NCI-H748 (cell line): Measurements from ENCODE around the gene SREBF1.

Source experiments
- DNase-seq: peaks from one replicate; lab custom pipeline; 2025; ENCODE audit not compliant: unreplicated experiment; lab: John Stamatoyannopoulos, UW

SREBF1 gene

DNA sequence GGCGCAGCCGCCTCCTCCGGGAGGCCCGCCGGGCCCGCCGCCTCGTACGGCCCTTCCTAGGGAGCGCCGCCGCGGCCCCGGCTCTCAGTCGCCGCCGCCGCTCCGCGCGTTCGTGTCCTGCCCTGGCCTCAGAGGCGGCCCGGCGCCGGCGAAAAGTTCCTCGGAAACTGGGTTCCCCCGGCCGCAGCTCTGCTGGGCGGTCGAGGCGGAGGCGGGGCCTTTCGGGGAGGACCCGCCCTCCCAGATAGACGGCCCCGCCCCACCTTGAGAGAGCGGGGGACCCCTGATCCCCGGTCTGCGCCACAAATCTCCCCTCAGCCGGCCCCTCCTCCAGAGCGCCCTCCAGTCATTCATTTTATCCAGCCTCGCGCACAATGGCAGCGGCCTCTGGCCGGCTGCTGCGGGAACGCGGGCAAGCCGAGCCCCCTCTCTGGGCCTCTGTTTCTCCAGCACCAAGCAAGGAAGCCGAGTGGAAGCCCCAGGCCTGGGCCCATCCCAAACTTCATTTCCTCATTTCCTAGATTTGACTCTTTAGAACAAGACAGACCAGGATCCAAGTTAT is at the start of gene SREBF1:
Gene SREBF1 (minus strand): TSS at position 169 of the 562 bp plus-strand sequence. CDS start 169 bp downstream, outside the sequence.
- DNase-seq, result peak; percentile 77

GRCh38 chr17:17886226-17886625 is 49.4 kb upstream of the SREBF1 start:
- no peak for DNase-seq

- DNase-seq, result no peak
Observed at GRCh38 chr17:17884391-17885357, 47.9 kb upstream of the SREBF1 start.

DNA sequence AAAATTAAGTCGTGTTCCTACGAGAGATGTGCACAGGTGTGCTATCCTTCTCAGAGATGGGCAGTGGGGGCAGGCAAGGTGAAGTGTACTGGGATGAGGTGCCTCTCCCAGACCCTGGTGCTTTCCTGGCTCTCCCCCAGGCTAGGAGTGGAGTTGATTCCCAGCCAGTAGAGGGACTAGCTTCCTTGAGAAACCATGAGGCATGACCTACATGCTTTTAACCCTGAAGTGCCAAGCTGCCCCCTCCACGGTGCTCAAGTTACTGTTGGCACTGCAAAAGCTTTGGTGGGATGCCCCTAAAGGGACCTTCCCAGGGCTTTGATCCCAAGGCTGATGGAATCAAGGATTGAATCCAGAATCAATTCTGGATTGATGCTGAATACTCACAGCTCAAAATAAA is 47.0 kb upstream of the SREBF1 start:
- DNase-seq, result no peak

- DNase-seq, result no peak
Observed at GRCh38 chr17:17882082-17882581, 45.3 kb upstream of the SREBF1 start.

DNA sequence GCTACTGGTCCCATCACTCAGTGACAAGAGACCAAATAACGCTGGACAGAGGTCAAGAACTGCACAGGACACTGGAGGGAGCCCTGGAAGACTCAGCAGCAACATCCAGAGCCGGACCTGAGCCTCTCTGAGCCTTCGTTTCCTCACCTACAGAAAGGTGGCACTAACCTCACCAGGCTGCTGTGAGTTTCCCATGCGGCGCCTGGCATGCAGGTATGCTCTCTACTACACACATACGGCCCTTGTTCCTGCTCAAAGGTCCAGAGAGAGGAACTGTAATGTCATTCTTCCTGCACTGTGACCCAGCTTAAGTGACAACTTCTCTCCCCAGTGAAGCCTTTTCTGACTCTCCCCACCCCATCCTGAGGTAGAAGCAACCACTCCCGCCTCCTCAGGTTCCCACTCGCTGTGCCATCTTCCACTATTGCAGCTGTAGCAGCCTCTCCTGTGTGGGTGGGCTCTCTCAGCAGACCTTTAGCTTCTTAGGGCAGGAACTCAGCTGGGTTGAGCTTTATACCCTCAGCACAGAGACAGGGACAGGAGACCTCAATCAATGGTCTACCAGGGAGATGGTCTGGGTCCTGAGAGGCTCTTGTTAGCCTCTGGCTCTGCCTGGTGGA is 43.9 kb upstream of the SREBF1 start:
- DNase-seq, result no peak

DNA sequence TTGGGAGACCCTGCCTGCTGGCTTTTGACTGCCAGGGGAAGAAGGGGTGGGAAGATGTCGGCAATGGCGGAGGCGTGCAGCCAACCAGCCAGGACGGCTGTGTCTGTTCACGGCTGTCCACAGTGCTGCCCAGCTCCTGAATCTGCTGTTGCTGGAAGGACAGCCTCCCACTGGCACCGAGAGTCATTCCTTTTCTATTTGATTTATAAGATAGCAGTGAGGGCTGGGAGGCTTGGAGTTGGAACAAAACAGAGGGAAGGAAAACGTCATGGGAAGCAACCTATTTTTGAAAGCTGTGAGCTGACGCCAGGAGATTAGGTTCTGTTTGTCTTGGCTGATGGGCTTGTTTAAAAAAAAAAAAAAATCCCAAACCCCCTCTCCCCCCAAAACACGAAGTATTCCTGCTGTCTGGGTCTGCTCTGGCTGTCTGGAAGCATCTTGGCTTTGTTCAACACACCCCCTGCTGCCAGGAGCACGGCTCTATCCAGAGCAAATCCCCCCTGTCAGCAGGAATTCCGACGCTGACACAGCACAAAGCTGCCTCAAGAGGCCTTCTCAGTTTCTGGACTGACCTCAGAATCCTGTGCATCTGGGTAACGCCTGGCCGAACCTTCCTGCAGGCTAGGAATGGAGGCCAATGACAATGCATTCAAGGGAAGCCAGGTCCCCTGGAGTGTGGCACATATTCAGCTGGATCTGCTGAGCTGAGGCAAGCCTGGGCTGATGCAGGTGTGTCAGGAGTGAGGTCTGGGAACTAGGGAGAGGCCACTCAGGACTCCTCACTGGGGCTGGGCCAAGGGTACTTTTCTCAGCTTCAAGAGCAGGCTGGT is 41.0 kb upstream of the SREBF1 start:
- no peak for DNase-seq

DNA sequence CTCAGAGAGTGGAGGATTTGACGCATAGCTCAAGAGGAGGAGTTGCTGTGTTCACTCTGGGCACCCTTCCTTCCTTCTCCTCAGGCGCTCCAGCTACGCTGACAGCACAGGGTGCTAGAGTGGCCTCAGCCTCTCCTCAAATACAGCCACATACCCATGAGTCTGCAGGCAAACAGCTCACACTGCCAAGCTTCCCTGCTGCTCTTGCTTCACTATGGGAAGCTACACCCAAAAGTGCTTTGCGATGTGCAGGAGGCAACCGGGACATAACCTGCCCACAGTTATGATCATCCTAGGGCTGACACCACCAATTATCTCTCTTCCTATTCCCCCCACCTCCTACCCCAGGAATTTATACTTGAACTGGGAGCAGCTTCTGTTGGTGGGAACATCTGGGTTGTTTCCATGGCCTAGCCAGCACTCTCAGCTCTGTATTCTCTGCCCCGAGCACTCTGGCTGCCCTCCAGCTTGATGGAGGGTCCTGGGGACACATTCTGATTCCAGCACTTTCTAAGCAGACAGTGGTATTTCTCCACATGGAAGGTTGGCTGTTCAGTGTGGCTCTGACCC is 40.3 kb upstream of the SREBF1 start:
- no peak for DNase-seq

DNA sequence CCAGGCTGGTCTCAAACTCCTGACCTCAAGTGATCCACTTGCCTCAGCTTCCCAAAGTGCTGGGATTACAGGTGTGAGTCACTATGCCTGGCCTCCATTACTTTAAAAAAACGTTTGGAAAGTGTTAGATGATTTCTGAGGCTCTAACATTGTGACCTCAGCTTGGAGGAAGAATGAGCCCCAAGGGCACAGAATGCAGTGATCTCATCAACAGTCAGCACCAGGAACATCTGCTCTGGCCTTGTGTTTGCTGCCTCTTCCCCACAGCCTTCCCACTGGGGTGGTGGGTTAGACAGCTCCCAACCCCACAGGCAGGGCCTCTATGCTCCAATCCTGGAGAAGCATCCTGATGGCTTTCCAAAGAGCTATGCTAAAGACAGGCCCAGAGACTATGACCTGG is 37.7 kb upstream of the SREBF1 start:
- no peak for DNase-seq

GRCh38 chr17:17873450-17873991 is 36.7 kb upstream of the SREBF1 start:
- DNase-seq, result no peak

DNA sequence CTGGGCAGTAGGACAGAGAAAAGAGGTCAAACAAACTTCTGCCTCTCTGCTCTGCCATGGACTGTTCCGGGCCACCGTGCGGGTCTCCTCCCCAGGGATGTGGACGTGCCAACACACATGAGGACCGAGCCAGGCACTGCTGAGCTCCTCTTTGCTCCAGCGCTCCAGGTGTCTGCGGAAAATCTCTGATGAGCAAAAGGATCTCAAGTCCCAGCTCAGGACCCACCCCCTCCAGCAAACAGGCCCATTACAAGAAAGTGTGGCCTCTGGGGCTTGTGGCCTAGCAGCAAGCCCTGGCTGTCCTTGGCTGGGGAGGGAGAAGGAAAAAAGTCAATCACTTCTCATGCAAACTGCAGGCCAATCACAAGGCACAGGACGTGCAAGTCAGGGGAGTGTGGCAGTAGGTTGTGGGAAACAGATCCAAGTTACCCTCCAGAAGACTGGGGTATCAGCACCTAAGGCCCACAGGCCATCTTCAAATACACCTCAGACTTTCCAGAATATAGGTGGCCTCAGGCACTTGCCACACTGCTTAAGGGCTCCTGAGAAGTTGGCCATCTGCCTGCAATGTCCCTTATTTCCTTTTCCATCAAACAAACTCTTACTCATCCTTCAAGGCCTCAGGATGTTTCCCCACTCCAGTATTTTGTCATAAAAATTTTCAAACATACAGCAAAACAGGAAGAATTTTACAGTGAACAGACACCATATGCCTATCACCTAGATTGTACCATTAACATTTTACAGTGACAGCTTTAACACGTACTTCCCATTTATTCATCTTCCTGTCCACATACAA is 36.0 kb upstream of the SREBF1 start:
- no peak for DNase-seq

- no peak for DNase-seq
Observed at GRCh38 chr17:17871913-17872312, 35.1 kb upstream of the SREBF1 start.

DNA sequence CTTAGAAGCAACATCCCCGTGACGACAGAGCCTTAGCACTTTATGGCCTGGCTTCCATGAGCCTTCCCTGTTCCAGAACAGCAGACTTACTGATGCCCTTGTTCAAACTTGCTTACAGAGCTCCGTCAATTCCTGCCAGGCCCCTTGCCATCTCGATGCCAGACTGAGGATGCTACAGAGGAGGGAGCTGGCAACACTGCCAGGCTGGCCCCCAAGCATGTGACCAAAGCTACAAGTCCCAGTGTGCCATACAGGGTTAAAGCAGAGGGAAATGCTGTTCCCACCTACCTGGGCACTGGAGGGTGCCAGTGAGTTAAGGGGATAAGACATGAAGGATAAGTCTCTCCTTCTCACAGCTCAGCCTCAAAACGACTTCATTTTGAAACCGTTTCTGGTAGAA is 33.5 kb upstream of the SREBF1 start:
- no peak for DNase-seq

DNA sequence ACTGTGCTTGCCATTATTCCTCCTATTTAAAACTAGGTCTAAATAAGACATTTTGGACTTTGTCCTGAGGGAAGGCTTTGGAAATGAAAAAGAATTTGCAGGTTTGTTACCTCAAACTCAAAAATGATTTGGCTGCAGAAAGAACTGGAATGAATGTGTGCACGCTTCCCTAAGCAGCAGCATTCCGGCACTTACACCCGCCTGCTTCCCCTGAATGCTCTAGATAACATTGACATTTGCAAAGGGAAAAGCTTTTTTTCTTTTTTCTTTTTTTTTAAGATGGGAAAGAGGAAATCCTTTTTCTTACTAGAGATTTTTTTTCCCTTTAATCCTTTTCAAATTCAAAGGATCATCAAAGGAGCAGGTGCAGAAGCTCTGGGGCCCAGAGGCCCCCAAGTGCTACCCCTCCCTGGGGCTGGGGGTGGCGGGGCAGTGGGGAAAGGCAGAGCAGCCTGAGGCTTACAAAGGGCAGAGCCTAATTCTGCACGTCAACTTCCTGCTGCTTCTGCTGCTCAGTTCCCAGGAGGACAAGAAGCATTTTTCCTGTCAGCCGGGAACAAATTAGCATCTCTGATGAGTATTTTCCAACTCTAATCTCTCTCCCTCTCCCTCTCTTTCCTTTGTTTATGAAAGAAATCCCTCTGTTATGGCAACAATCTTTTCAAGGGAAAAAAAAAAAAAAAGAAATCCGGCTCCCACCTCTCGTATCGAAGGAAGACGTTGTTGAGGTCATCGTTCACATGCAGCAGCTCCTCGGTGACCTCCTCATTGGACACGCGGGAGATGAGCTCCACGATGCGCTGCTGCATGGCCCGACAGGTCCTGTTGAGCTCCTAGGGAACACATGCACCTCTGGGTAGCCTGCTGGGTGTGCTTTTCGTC is 32.1 kb upstream of the SREBF1 start:
- no peak for DNase-seq

DNA sequence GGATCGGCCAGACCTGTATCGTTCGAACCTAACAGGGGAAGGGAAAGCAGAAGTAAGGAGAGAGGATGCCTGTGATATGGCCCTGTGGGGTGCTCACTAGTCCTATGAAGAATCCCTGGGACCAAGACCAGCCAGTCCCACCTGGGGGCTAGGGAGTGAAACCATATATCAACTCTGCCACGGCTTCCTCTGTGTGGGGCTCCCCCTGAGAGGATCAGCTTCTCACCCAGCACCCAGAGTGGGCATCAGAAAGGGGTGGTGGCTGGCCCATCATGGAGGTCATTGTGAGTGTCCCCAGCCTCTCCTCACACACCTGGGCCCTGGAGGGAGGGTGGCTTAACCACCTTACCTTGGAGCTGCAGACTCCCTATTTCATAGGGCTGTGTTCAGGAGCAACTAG is 30.1 kb upstream of the SREBF1 start:
- DNase-seq, result no peak

DNA sequence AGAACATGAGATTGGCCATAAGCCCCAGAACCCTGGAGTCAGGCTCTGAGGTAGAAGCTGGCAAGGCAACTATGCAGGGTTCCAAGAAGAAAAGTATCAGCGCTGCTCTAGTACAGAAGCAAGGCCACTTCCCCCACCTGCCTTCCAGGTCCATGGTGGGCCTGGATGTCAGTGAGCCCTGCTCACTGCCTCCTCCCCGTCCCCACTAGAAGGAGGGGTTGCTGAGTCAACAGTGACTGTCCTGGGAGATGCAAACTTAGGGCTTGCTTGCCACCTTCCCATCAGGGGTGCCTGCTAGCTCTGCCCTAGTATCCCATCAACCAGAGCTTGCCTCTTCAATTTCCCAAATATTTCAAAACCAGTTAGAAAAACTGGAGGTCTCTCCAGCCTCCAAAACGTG is 29.6 kb upstream of the SREBF1 start:
- no peak for DNase-seq

DNA sequence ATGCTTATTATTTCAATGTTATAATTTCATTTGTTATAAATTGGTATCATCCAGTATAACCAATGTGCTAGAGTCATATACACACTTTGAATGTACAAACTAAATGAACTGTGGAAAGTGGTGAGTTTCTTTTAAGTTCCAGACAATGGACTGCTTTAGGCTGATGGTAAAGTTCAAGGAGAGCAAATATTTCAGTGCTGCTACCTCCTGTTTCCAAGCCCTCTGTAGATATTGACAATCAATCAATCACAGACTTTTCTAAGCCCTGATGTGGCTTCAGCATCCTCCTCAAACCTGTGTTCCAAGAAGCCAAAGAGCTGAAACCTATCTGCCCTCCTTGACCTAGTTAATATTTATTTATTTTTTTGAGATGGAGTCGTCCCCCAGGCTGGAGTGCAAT is 28.2 kb upstream of the SREBF1 start:
- DNase-seq, result no peak

- DNase-seq, result no peak
Observed at GRCh38 chr17:17860766-17861107, 24.0 kb upstream of the SREBF1 start.
